NCI-H1105 treated with DMSO at 0.1 percent for 48 hours (cell line): ENCODE measurements around the gene GYG2.

Experiments used
- DNase-seq: peaks from one replicate; lab custom pipeline; 2025; lab: John Stamatoyannopoulos, UW

The GYG2 gene

GRCh38 chrX:2817036-2817435 is 11.7 kb upstream of the GYG2 start:
- DNase-seq, result no peak

GRCh38 chrX:2819345-2820135 is 9.2 kb upstream of the GYG2 start:
- DNase-seq, result no peak

GRCh38 chrX:2820136-2820771 is 8.5 kb upstream of the GYG2 start:
- DNase-seq, result no peak

- no peak for DNase-seq
Measured at GRCh38 chrX:2823795-2824386, 4.8 kb upstream of the GYG2 start.

GRCh38 chrX:2824886-2825285 is 3.8 kb upstream of the GYG2 start:
- no peak for DNase-seq

GRCh38 chrX:2828959-2829411 is 255 bp downstream of the GYG2 start:
- no peak for DNase-seq

GRCh38 chrX:2829469-2830246 is 928 bp downstream of the GYG2 start:
- no peak for DNase-seq

- DNase-seq, result no peak
Measured at GRCh38 chrX:2831471-2832228, 2.9 kb downstream of the GYG2 start.

GRCh38 chrX:2837961-2838360 is 9.2 kb downstream of the GYG2 start:
- no peak for DNase-seq

- DNase-seq, result no peak
Measured at GRCh38 chrX:2840961-2841360, 12.2 kb downstream of the GYG2 start.

GRCh38 chrX:2841537-2841936 is 12.8 kb downstream of the GYG2 start:
- no peak for DNase-seq

- no peak for DNase-seq
Measured at GRCh38 chrX:2846992-2847391, 18.3 kb downstream of the GYG2 start.

GRCh38 chrX:2848871-2849301 is 20.2 kb downstream of the GYG2 start:
- no peak for DNase-seq

- DNase-seq, result no peak
Measured at GRCh38 chrX:2854918-2855317, 26.2 kb downstream of the GYG2 start.

GRCh38 chrX:2855761-2856160 is 27.0 kb downstream of the GYG2 start:
- DNase-seq, result no peak

GRCh38 chrX:2857566-2857965 is 28.8 kb downstream of the GYG2 start:
- DNase-seq, result no peak

GRCh38 chrX:2859197-2859797 is 30.6 kb downstream of the GYG2 start:
- no peak for DNase-seq

- no peak for DNase-seq
Measured at GRCh38 chrX:2862404-2862803, 33.7 kb downstream of the GYG2 start.

GRCh38 chrX:2863646-2864045 is 34.9 kb downstream of the GYG2 start:
- no peak for DNase-seq

GRCh38 chrX:2867206-2867605 is 38.5 kb downstream of the GYG2 start:
- DNase-seq, result no peak

GRCh38 chrX:2870650-2871049 is 41.9 kb downstream of the GYG2 start:
- no peak for DNase-seq
